HL-60 (cell line): Measurements from ENCODE around the gene GALNT9.

Experiments
- GABPA ChIP-seq: IDR thresholded peaks from 2 replicates; pipeline ENCODE4 v1.6.1; 2012; ENCODE audit warnings: low read depth
- POLR2AphosphoS5 ChIP-seq: IDR thresholded peaks from 2 replicates; pipeline ENCODE4 v1.6.1; 2012; ENCODE audit warnings: low read depth
- SPI1 ChIP-seq: IDR thresholded peaks from 2 replicates; pipeline ENCODE4 v1.6.1; 2012; ENCODE audit warnings: low read depth, mild to moderate bottlenecking, borderline replicate concordance
- TF ChIP-seq, protein P1 (sequence below): IDR thresholded peaks from one replicate; pipeline ENCODE4 v1.5.1; 2011; ENCODE audit warnings: low read length, control low read depth, inconsistent platforms; ENCODE audit not compliant: insufficient read depth
- TF ChIP-seq, protein P2 (sequence below): IDR thresholded peaks from 2 replicates; pipeline ENCODE4 v1.6.1; 2012; ENCODE audit warnings: low read depth; ENCODE audit not compliant: insufficient replicate concordance

DNA sequence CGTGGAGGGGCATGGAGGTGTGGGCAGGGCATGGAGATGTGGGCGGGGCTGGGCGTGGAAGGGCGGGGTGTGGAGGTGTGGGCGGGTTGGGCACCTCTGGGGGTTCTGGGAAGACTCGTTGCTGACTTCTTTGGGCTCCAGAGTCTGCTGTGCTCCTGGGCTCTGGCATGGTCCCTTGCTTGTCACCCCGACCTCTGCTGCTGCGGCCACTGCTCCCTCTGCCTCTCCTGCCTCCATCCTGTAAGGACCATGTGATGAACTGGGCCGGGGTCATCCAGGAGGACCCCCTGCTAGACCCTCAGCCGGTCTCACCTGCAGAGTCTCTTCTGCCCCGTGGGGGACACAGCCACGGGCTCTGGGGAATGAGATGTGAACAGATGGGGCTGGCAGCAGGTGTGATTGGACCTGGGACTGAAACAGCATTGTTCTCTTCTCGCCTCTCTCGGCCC lies 169.8 kb downstream of the GALNT9 start:
- TF ChIP-seq, protein P1, sequence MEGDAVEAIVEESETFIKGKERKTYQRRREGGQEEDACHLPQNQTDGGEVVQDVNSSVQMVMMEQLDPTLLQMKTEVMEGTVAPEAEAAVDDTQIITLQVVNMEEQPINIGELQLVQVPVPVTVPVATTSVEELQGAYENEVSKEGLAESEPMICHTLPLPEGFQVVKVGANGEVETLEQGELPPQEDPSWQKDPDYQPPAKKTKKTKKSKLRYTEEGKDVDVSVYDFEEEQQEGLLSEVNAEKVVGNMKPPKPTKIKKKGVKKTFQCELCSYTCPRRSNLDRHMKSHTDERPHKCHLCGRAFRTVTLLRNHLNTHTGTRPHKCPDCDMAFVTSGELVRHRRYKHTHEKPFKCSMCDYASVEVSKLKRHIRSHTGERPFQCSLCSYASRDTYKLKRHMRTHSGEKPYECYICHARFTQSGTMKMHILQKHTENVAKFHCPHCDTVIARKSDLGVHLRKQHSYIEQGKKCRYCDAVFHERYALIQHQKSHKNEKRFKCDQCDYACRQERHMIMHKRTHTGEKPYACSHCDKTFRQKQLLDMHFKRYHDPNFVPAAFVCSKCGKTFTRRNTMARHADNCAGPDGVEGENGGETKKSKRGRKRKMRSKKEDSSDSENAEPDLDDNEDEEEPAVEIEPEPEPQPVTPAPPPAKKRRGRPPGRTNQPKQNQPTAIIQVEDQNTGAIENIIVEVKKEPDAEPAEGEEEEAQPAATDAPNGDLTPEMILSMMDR = no peak
- TF ChIP-seq, protein P2, sequence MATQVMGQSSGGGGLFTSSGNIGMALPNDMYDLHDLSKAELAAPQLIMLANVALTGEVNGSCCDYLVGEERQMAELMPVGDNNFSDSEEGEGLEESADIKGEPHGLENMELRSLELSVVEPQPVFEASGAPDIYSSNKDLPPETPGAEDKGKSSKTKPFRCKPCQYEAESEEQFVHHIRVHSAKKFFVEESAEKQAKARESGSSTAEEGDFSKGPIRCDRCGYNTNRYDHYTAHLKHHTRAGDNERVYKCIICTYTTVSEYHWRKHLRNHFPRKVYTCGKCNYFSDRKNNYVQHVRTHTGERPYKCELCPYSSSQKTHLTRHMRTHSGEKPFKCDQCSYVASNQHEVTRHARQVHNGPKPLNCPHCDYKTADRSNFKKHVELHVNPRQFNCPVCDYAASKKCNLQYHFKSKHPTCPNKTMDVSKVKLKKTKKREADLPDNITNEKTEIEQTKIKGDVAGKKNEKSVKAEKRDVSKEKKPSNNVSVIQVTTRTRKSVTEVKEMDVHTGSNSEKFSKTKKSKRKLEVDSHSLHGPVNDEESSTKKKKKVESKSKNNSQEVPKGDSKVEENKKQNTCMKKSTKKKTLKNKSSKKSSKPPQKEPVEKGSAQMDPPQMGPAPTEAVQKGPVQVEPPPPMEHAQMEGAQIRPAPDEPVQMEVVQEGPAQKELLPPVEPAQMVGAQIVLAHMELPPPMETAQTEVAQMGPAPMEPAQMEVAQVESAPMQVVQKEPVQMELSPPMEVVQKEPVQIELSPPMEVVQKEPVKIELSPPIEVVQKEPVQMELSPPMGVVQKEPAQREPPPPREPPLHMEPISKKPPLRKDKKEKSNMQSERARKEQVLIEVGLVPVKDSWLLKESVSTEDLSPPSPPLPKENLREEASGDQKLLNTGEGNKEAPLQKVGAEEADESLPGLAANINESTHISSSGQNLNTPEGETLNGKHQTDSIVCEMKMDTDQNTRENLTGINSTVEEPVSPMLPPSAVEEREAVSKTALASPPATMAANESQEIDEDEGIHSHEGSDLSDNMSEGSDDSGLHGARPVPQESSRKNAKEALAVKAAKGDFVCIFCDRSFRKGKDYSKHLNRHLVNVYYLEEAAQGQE = no peak
- TF ChIP-seq POLR2AphosphoS5 (no peak), GABPA (no peak), SPI1 (no peak)
